ENCODE results near the gene MED14. TPM values are rescaled to one million over a fixed set of nuclear protein-coding genes. Genes with fewer than 3 reads are reported as not detected.

Gene MED14
- total RNA-seq, 1 experiment from 2014 or later, result 136 TPM

- Histone ChIP-seq H3K79me1 (ENCODE audit: insufficient read depth, low read depth, low read length, poor library complexity, severe bottlenecking) (no peaks in the 10 kb centered on the region), H4K91ac (ENCODE audit: insufficient read length, low read depth, low read length) (no peak overlapping the region), H3K23me2 (ENCODE audit: insufficient read length, low read depth, low read length, poor library complexity, severe bottlenecking) (no peaks in the 10 kb centered on the region), H3K9ac (ENCODE audit: extremely low read depth, insufficient read length, low read length) (no peak overlapping the region), H3K23ac (ENCODE audit: insufficient read length, low read depth, low read length) (no peak overlapping the region), H3K9me3 (ENCODE audit: control insufficient read depth, low read depth, low read length) (no peaks in the 10 kb centered on the region), H2BK120ac (ENCODE audit: low read depth, low read length, poor library complexity, severe bottlenecking) (no peak overlapping the region), H3K14ac (ENCODE audit: insufficient read depth, low read length) (no peak overlapping the region), H2AFZ (ENCODE audit: low read length) (no peak overlapping the region), H2AK5ac (ENCODE audit: insufficient read length, low read length) (no peak overlapping the region), H4K5ac (ENCODE audit: insufficient read length, low read depth, low read length) (no peak overlapping the region), H4K8ac (replicated peaks; ENCODE audit: insufficient read length, low read depth, low read length) (no peak overlapping the region), H4K20me1 (ENCODE audit: control insufficient read depth, insufficient read depth, insufficient read length) (no peaks in the 10 kb centered on the region), H2BK5ac (ENCODE audit: insufficient read length, low read length) (no peak overlapping the region), H3K4me1 (ENCODE audit: insufficient read depth, low read length) (0 out of 2 replicates have a peak, but pooled peaks cover under 1% of the 10 kb centered on the region), H2BK20ac (ENCODE audit: low read depth, low read length, poor library complexity, severe bottlenecking) (no peak overlapping the region), H3K56ac (ENCODE audit: insufficient read length, low read depth, low read length) (no peak overlapping the region), H3K18ac (ENCODE audit: insufficient read length, low read depth, low read length) (no peak overlapping the region), H3K27me3 (ENCODE audit: insufficient read depth, low read length) (no peaks in the 10 kb centered on the region), H3K4ac (ENCODE audit: low read depth, low read length) (no peak overlapping the region), H2BK12ac (ENCODE audit: insufficient read length, low read depth, low read length) (no peak overlapping the region), H3K4me2 (ENCODE audit: insufficient read depth, insufficient read length, low read length) (no peak overlapping the region), H3T11ph (ENCODE audit: low read length) (no peak overlapping the region), H3K79me2 (ENCODE audit: insufficient read depth, low read length) (no peaks in the 10 kb centered on the region; the same call in 1 of the 2 replicates), H3K27ac (ENCODE audit: insufficient read length, low read depth, low read length) (no peak overlapping the region), H2BK15ac (ENCODE audit: low read depth, low read length) (no peak overlapping the region)
- no peak for TF ChIP-seq CTCF (conservative IDR thresholded peaks at IDR 0.05)
- Mint-ChIP-seq H3K27me3 (ENCODE audit: low read depth) (no peaks in the 10 kb centered on the region), H3K4me3 (no peak overlapping the region), H3K36me3 (ENCODE audit: insufficient read depth in 1 of 3, low read depth in 3 of 3) (peaks cover 47 to 90% (median 81%) of the 10 kb centered on the region in 3 experiments), H3K4me1 (peaks cover 14 to 15% of the 10 kb centered on the region in 2 experiments), H3K9me3 (peaks cover 37 to 56% of the 10 kb centered on the region in 2 experiments), H3K27ac (peak overlapping the region in 1 of 3 experiments; percentile 37; a peak in 1 of 7 replicates)
- no CpG with 5 or more reads among the region's 1 CpG for WGBS (ENCODE audit: extremely low coverage, insufficient read length, low lambda C conversion rate)
- DNase-seq, result no peak
Observed at GRCh38 chrX:40694802-40695201, 40.5 kb downstream of the MED14 start.

All from H9 (cell line).